Skeletal muscle satellite cell (primary cell): ENCODE results near the gene ATP6V1G2.

ENCODE experiments used
- H3K27me3 ChIP-seq: 2 replicates; pipeline ENCODE4 v1.7.0; 2013; ENCODE audit warnings: low read length; ENCODE audit not compliant: control insufficient read depth, insufficient read depth
- H3K36me3 ChIP-seq: 2 replicates; pipeline ENCODE4 v1.7.0; 2013; ENCODE audit warnings: mild to moderate bottlenecking, control low read depth, low read length; ENCODE audit not compliant: insufficient read depth
- H3K4me1 ChIP-seq: 2 replicates; pipeline ENCODE4 v1.7.0; 2013; ENCODE audit warnings: low read length; ENCODE audit not compliant: control insufficient read depth, insufficient read depth
- H3K4me2 ChIP-seq: 2 replicates; pipeline ENCODE4 v1.7.0; 2013; ENCODE audit warnings: mild to moderate bottlenecking, low read length
- H3K4me3 ChIP-seq: 2 replicates; pipeline ENCODE4 v1.7.0; 2013; ENCODE audit warnings: low read length
- H3K9ac ChIP-seq: 2 replicates; pipeline ENCODE4 v1.7.0; 2013; ENCODE audit warnings: mild to moderate bottlenecking, low read depth, low read length, moderate library complexity
- H3K9me3 ChIP-seq: replicated peaks from 2 replicates; pipeline ENCODE4 v1.7.0; 2013; ENCODE audit warnings: mild to moderate bottlenecking, control low read depth, low read length

ATP6V1G2 gene

GRCh38 chr6:31531771-31532643 is 14.4 kb downstream of the ATP6V1G2 start:
- Histone ChIP-seq H3K36me3 (peaks cover 73% of the 10 kb centered on the region), H3K9me3 (no peaks in the 10 kb centered on the region), H3K4me3 (no peak overlapping the region), H3K27me3 (no peaks in the 10 kb centered on the region), H3K4me1 (peaks cover 4% of the 10 kb centered on the region), H3K4me2 (no peak overlapping the region), H3K9ac (no peak overlapping the region)

GRCh38 chr6:31531162-31531561 is 15.2 kb downstream of the ATP6V1G2 start:
- no peak overlapping the region for H3K4me2 ChIP-seq
- H3K36me3 ChIP-seq = peaks cover 65% of the 10 kb centered on the region
- H3K4me1 ChIP-seq = peaks cover 12% of the 10 kb centered on the region
- no peak overlapping the region for H3K9ac ChIP-seq
- no peaks in the 10 kb centered on the region for H3K27me3 ChIP-seq
- no peaks in the 10 kb centered on the region for H3K9me3 ChIP-seq
- no peak overlapping the region for H3K4me3 ChIP-seq

- H3K27me3 ChIP-seq = no peaks in the 10 kb centered on the region
- peaks cover 60% of the 10 kb centered on the region for H3K36me3 ChIP-seq
- no peaks in the 10 kb centered on the region for H3K9me3 ChIP-seq
- no peak overlapping the region for H3K4me2 ChIP-seq
- H3K4me3 ChIP-seq = no peak overlapping the region
- H3K9ac ChIP-seq = no peak overlapping the region
- H3K4me1 ChIP-seq = peaks cover 17% of the 10 kb centered on the region
These were observed 15.7 kb downstream of the ATP6V1G2 start for GRCh38 chr6:31530659-31531058.

DNA sequence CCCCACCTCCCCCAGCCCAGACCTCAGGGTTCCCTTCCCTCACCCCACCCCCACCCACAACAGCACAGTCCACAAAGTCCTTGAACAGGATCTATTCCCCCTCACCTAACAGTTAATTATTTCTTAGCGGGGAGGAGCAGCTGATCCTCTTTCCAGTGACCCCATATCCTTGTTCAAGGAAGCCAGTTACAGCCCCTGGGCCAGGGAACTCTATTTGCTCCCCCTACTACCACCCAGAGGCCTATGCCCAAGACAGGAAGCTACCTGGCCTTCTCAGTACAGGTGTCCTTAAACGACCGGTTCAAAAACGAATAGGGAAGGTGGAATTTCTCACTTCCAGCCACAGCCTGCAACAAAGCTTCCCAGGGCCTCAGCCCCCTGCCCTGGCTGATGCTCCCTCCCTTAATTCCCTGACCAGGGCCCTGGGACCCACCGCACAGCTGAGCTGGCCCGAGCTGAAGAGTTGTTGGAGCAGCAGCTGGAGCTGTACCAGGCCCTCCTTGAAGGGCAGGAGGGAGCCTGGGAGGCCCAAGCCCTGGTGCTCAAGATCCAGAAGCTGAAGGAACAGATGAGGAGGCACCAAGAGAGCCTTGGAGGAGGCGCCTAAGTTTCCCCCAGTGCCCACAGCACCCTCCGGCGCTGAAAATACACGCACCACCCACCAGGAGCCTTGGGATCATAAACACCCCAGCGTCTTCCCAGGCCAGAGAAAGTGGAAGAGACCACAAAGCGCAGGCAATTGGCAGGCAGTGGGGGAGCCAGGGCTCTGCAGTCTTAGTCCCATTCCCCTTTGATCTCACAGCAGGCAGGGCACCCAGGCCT is 16.9 kb downstream of the ATP6V1G2 start:
- no peaks in the 10 kb centered on the region for H3K9me3 ChIP-seq
- no peaks in the 10 kb centered on the region for H3K27me3 ChIP-seq
- no peak overlapping the region for H3K4me3 ChIP-seq
- H3K4me2 ChIP-seq = no peak overlapping the region
- peaks cover 18% of the 10 kb centered on the region for H3K4me1 ChIP-seq
- peaks cover 49% of the 10 kb centered on the region for H3K36me3 ChIP-seq
- no peak overlapping the region for H3K9ac ChIP-seq

- no peak within 1 kb of the TSS for H3K4me3 ChIP-seq
- H3K36me3 ChIP-seq = peaks cover 42% of the 10 kb centered on the region
These were observed 17.5 kb downstream of the ATP6V1G2 start, which contains the start of gene MCCD1 for GRCh38 chr6:31528821-31529328. TSS of gene MCCD1 (plus strand) at chr6:31528962. CDS start at chr6:31529015, 53 bp downstream.

GRCh38 chr6:31528307-31528777 is 18.1 kb downstream of the ATP6V1G2 start:
- peaks cover 18% of the 10 kb centered on the region for H3K4me1 ChIP-seq
- H3K9ac ChIP-seq = no peak overlapping the region
- H3K4me2 ChIP-seq = no peak overlapping the region
- no peaks in the 10 kb centered on the region for H3K27me3 ChIP-seq
- H3K9me3 ChIP-seq = no peaks in the 10 kb centered on the region
- H3K36me3 ChIP-seq = peaks cover 37% of the 10 kb centered on the region
- no peak overlapping the region for H3K4me3 ChIP-seq

More at GRCh38 chr6:31528821-31529328, 17.5 kb downstream of the ATP6V1G2 start, which contains the start of gene MCCD1:
- H3K27me3 ChIP-seq = no peaks in the 10 kb centered on the region
- no peak within 1 kb of the TSS for H3K9ac ChIP-seq
- H3K4me2 ChIP-seq = no peak within 1 kb of the TSS
- H3K4me1 ChIP-seq = peaks cover 18% of the 10 kb centered on the region
- no peaks in the 10 kb centered on the region for H3K9me3 ChIP-seq

- Histone ChIP-seq H3K4me1 (peaks cover 18% of the 10 kb centered on the region), H3K36me3 (peaks cover 17% of the 10 kb centered on the region), H3K9me3 (no peaks in the 10 kb centered on the region), H3K9ac (no peak overlapping the region), H3K4me3 (no peak overlapping the region), H3K4me2 (no peak overlapping the region), H3K27me3 (no peaks in the 10 kb centered on the region)
These were observed 20.3 kb downstream of the ATP6V1G2 start for GRCh38 chr6:31525932-31526591.

GRCh38 chr6:31525553-31525931 is 20.9 kb downstream of the ATP6V1G2 start:
- Histone ChIP-seq H3K4me2 (no peak overlapping the region), H3K4me3 (no peak overlapping the region), H3K36me3 (peaks cover 12% of the 10 kb centered on the region), H3K9me3 (no peaks in the 10 kb centered on the region), H3K9ac (no peak overlapping the region), H3K4me1 (peaks cover 18% of the 10 kb centered on the region), H3K27me3 (peaks cover 3% of the 10 kb centered on the region)

- Histone ChIP-seq H3K4me3 (no peak overlapping the region), H3K9ac (no peak overlapping the region), H3K4me2 (no peak overlapping the region), H3K9me3 (no peaks in the 10 kb centered on the region), H3K4me1 (peaks cover 16% of the 10 kb centered on the region), H3K27me3 (peaks cover 5% of the 10 kb centered on the region), H3K36me3 (no peaks in the 10 kb centered on the region)
These were observed 24.6 kb downstream of the ATP6V1G2 start for GRCh38 chr6:31521835-31522234.

DNA sequence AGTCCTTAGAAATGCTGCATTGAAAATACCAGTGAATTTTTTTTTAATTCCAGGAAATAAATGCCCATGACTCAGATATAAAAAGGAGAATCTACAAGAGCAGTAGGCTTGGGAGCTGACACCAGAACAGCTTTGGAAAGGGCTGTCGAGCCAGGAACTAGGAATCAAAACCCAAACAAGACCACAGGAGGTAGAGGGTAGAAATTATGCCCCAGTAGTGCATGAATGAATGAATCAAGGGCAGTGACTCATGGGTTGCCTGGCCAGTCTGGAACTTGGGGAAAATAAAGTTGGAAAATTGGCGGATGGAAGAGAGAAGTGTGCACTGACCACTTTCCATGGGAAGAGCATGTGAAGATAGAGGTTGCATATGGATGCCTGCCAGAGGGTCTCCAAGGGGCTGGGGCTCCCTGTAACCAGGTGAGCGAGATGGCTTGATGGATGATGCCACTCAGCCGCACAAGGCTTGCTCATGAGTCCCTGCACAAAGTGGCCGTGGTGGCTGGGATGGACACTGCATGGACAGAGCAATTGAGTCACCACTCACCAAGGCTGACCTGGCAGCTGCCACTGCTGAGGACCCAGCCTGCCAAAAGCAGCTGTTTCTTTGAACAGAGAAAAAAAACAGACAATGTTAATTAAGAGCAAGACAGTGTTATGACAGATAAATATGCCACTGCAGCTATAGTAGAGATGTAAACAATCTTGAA is 32.8 kb downstream of the ATP6V1G2 start:
- no peaks in the 10 kb centered on the region for H3K9me3 ChIP-seq
- peaks cover 26% of the 10 kb centered on the region for H3K4me1 ChIP-seq
- peaks cover 16% of the 10 kb centered on the region for H3K36me3 ChIP-seq
- H3K27me3 ChIP-seq = no peaks in the 10 kb centered on the region
- no peak overlapping the region for H3K9ac ChIP-seq
- peak overlapping the region; percentile 59 for H3K4me2 ChIP-seq
- peak overlapping the region; percentile 22 for H3K4me3 ChIP-seq
